ENCODE data around the gene CTNND2. TPM values are rescaled to one million over a fixed set of nuclear protein-coding genes. Genes with fewer than 3 reads are reported as not detected.

Gene CTNND2
- total RNA-seq, 1 donor: not detected

DNA sequence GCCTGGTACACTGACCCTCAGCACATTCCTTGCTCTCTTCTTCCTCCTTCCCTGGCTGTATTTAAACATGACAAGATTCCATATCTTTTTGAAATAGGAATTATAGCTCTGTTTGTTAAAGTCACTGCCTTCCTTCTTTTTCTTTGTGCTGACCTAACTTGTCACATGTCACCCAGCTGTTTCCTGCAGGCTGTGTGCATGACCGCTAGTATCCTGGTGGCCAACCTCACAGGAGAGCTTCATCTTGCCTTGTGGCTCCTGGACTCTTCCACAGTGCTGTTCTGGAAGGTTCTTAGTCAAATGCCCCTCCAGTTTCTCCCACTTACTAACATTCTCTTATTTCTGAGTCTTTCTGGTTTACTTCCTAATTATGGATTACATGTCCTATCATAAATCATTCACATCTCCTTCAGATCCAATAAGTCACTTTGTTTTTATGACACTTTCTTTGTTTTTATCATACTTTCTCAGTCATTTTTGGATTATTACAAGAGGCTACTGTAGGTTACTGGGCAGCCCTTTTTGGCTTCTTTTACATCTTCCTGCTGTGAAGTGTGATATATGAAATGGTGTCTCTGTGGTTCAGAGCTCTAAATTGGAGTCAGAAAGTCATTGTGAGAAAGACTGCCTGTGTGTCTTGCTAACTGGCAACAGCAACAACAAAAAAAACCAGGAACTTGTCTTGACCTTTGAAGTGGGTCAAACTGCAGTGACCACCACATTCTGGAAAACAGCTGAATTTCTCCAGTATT lies 679.6 kb downstream of the CTNND2 start:
- DNase-seq (ENCODE audit: low read depth in 2 of 3, low spot score in 2 of 3): peak in 2 of 3 donors; percentile 49 to 75

DNA sequence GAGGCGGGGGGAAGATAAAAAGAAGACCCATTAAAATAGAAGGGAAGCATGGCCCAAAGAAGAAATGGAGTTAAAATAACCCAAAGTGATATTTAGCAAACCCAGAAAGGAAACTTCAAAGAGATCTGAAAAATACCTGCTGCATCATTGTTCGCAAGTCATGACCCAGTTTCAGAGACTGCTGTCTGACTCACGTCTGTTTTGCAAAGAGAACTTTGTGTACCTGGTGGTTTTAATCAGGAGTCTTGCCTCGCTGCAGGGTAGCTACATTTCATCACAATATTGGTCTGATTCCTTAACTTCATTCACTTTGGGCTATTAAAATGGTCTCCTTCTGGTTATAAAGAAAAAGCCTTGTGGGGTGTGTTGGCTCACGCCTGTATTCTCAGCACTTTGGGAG lies 682.1 kb downstream of the CTNND2 start:
- DNase-seq (ENCODE audit: low read depth in 2 of 3, low spot score in 2 of 3): no peak

DNA sequence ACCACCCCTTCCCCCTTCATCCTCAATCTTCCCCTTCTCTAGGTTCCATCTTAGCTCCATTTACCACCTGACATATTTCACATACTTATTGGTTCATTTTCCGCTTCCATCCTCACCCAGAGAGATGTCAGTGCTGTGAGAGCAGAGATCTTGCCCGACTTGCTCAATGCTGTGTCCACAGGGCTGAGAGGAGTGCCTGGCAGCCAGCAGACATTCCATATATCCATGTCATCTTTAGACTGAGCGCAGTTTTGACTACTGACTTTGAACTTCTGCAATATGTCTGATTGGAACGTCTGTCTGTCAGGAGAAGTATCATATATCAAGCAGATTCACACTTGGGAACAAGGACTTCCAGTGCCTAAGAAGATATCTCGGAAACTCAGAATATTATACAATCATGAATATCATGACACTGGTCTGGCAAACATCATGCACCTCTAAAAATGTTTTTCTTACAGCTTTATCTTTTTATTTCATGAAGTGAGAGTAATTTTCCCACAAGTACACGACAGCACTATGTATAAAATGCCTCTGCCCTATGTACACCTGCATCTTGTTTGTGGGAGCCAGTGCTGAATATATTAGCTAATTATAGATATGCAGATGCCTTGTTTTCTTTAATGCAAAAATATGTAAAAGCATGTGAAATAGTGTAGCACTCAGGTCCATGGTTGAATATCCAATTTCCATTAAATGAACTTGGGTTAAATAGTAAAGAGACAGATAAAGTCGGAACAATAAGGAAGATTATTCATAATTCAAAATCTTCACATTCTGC lies 689.2 kb downstream of the CTNND2 start:
- no peak for DNase-seq (ENCODE audit: low read depth in 2 of 3, low spot score in 2 of 3)

GRCh38 chr5:11212706-11213105 lies 691.5 kb downstream of the CTNND2 start:
- DNase-seq (ENCODE audit: low read depth in 2 of 3, low spot score in 2 of 3): peak in 2 of 3 donors; percentile 18 to 54

DNA sequence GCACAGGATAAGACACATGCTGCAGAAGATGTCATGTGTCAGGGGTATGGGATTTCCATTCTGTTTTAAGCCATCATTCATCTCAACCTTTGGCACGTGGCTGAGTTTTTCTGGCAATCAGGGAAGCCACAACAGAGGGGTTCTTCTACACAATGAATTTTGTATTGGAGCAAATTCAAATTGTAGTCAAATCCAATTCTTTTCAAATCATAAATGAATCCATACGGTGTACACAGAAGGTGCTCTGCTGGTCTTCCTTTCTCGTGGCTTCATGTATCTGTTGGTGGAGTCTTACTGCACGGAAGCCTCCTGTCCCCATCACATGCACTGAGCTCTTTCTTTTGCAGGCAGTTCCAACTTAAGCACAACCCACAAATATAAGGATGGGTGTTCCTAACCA lies 706.5 kb downstream of the CTNND2 start:
- no peak for DNase-seq (ENCODE audit: low read depth in 2 of 3, low spot score in 2 of 3)

- no peak for DNase-seq (ENCODE audit: low read depth in 2 of 3, low spot score in 2 of 3)
Observed at GRCh38 chr5:11191673-11192072, 712.6 kb downstream of the CTNND2 start.

- DNase-seq (ENCODE audit: low read depth in 2 of 3, low spot score in 2 of 3): peak in 2 of 3 donors; percentile 34 to 47
Observed at GRCh38 chr5:11182441-11183080, 721.7 kb downstream of the CTNND2 start.

DNA sequence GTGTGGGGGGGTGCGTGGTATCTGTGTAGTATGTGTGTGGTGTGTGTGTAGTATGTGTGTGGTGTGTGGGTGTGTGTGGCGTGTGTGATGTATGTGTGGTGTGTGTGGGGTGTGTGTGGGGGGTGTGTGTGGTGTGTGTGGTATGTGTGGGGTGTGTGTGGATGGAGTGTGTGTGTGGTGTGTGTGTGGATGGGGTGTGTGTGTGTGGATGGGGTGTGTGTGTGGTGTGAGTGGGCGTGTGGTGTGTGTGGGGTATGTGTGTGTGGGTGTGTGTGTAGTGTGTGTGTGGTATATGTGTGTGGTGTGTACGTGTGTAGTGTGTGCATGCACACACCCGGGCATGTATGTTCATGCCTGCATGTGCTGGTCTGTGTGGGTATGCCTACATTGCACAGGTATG lies 722.3 kb downstream of the CTNND2 start:
- DNase-seq (ENCODE audit: low read depth in 2 of 3, low spot score in 2 of 3): no peak

DNA sequence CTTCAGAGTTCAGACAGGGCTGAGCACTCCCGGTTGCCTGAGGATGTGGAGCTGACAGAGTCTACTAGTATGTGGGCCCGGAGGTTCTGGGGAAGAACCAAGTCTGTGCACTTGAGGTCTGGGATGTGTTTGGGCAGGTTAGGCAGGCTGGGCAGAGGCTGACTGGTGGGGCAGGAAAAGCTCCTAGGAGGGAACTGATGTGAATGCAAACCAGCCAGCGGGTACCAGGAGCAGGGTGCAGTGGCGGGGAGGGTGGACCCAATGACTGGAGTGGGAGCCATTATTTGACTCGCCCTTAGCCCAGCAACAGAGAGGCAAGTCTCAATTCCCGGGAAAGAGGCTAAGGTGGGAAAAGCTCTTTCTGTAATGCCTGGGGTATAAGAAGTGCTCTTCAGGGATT lies 723.4 kb downstream of the CTNND2 start:
- no peak for DNase-seq (ENCODE audit: low read depth in 2 of 3, low spot score in 2 of 3)

GRCh38 chr5:11177999-11178711 lies 726.1 kb downstream of the CTNND2 start:
- no peak for DNase-seq (ENCODE audit: low read depth in 2 of 3, low spot score in 2 of 3)

DNA sequence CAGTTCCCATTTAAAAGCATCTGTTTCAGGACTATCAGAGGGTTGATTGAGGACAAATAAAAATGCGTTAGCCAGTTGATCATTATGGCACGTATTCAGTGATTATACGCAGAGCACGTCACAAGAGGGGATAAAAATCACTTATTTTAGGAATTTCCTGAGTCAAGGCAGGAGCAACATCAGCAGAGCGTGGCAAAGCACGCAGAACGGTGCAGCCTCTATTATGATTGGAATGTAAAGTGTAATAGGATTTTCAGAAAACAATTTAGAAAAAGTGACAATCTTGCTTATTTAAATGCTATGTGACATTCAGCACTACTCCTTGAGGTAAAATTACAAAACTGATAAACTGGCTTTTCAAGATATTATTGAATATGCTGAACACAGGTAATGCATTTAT lies 729.7 kb downstream of the CTNND2 start:
- DNase-seq (ENCODE audit: low read depth in 2 of 3, low spot score in 2 of 3): no peak

DNA sequence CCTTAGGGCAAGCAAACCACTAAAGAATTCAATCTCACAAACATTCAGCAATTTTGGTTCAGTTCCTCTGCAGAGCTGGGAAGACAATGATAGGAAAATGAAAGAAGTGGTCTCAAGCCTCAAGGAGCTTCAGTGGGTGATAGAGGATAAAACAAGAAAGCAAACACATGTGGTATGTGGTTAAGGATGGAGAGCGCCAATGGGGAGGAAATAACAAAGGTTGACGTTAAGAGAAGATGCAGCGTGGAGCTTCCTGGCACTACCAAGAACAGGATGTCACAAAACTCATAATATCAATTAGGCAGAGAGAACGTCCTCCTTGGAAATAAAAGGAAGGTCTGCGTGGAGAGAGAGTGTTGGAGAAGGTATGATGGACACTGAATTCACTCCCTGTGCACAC lies 731.8 kb downstream of the CTNND2 start:
- DNase-seq (ENCODE audit: low read depth in 2 of 3, low spot score in 2 of 3): no peak

DNA sequence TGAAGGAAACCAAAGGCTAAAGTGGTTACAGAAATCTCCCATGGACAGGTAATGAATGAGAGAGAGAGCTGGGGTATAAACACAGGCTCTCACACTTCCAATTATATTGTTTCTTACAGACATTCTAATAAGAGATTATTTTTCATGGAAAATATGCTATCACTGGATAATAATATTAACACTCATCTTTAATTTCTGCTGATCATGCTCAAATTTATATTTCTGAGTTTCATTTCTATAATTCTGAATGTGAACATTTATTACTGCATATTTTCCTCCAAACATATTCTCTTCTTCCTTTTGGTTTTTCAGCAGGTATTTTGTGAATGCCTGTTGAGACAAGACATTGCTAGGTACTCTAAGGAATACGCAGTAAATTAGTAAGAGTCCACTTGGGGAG lies 733.0 kb downstream of the CTNND2 start:
- no peak for DNase-seq (ENCODE audit: low read depth in 2 of 3, low spot score in 2 of 3)

DNA sequence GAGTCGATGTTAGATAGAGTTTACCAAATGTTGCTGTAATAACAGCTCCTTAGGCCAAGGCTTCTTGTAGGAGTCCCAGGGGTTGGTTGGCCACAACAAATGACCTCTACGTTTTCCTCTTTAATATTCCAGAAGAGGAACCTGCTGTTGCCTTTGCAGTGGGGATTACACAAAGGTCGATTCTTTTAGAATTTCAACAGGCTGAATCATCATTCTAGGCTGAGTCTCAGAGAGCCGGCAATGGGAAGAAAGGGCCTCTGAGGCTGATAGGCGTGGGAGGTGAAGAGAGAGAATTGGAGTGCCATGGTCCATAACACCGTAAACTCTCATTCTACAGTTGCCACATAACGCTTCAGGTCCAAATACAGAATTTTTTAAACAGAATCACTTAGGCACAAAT lies 737.3 kb downstream of the CTNND2 start:
- DNase-seq (ENCODE audit: low read depth in 2 of 3, low spot score in 2 of 3): no peak

DNA sequence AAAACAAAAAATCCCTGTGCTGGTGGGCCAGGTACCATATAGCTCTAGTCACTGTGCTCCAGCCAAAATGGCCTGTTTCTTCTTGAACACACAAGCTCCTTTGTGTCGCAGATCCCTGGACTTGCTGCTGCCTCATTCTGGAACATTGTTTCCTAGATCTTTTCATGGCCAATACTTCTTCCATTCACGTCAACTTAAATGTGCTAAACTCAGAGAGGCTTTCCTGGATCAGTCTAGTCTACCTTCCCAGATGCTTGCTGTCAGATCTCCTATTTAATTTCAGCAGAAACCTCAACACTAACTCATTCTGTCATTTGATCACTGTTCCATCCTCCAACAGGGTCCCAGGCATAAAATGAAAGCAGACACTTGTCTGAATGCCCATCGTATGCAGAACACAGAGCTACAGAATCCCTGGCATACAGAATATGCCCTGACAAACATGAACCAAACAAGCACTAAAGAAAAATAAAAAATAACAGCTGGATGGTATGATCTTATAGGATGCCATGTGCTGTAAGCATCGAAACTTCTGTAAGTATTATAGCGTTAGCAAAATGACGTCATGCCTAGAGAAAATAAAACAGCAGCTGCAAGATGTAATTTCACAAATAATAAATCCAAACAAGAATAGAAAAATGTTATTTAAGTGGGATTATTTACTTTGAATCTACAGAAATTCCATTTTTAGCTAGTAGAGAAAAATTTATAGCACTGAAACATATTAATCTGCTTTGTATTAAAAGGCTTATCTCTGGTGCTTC lies 739.5 kb downstream of the CTNND2 start:
- DNase-seq (ENCODE audit: low read depth in 2 of 3, low spot score in 2 of 3): no peak

- no peak for DNase-seq (ENCODE audit: low read depth in 2 of 3, low spot score in 2 of 3)
Observed at GRCh38 chr5:11157132-11157531, 747.1 kb downstream of the CTNND2 start.

GRCh38 chr5:11153670-11154382 lies 750.4 kb downstream of the CTNND2 start:
- no peak for DNase-seq (ENCODE audit: low read depth in 2 of 3, low spot score in 2 of 3)

DNA sequence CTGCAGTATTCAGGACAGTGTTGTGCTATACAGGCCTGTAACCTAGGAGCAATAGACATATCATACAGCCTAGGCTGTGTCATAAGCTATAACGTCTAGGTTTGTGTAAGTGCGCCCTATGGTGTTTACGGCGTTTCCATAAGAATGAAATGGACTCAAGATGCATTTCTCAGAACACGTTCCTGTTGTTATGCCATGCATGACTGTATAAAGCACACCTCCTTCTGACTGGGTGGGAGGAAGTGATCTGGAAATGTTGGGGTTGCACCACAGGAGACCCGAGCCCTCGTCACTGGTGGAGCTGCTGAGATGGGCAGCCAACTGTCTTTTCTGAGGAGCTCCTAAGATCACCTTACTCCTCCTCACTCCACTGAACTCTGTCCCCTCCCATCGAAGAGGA lies 751.9 kb downstream of the CTNND2 start:
- DNase-seq (ENCODE audit: low read depth in 2 of 3, low spot score in 2 of 3): no peak

DNA sequence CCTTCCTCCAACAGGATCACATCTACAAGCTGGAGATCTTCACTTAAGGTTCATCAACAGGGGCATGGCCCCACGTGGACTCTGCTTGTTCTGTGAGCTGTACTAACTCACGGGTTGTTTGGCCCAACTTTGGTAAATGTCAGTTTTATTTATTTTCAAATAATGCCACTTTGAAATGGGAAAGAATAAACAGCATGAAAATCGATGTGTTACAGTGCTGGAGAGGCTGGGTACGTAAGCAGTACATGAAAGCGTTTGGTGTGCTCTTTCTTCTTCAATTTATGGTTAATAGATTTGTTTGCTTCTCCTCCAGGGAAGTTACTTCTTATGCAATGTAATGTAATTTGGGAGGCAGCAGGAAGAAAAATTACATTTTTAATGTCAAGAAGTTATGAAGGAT lies 753.3 kb downstream of the CTNND2 start:
- DNase-seq (ENCODE audit: low read depth in 2 of 3, low spot score in 2 of 3): no peak

Data from hematopoietic multipotent progenitor cell (in vitro differentiated cells).